ENCODE results near the gene ADGRF1.

The ADGRF1 gene

GRCh38 chr6:47066418-47066817 is 24.3 kb upstream of the ADGRF1 start:
- TF ChIP-seq CTCF (IDR thresholded peaks at IDR 0.05), result no peak
- Mint-ChIP-seq H3K4me3 (no peak overlapping the region), H3K9me3 (peaks cover 32% of the 10 kb centered on the region), H3K27ac (no peak overlapping the region), H3K4me1 (peaks cover 5% of the 10 kb centered on the region), H3K27me3 (ENCODE audit: low read depth, poor library complexity) (peaks cover 8% of the 10 kb centered on the region), H3K36me3 (ENCODE audit: low read depth) (no peaks in the 10 kb centered on the region)
- no peak for DNase-seq

GRCh38 chr6:47064274-47064673 is 22.1 kb upstream of the ADGRF1 start:
- no peak for DNase-seq
- Mint-ChIP-seq H3K27ac (no peak overlapping the region), H3K36me3 (ENCODE audit: low read depth) (no peaks in the 10 kb centered on the region), H3K4me1 (peaks cover 5% of the 10 kb centered on the region), H3K27me3 (ENCODE audit: low read depth, poor library complexity) (peaks cover 9% of the 10 kb centered on the region), H3K9me3 (peaks cover 32% of the 10 kb centered on the region), H3K4me3 (no peak overlapping the region)
- TF ChIP-seq CTCF (IDR thresholded peaks at IDR 0.05), result no peak

GRCh38 chr6:47062346-47062745 is 20.2 kb upstream of the ADGRF1 start:
- TF ChIP-seq CTCF (IDR thresholded peaks at IDR 0.05), result no peak
- H3K27me3 Mint-ChIP-seq (ENCODE audit: low read depth, poor library complexity), result peaks cover 9% of the 10 kb centered on the region

GRCh38 chr6:47061309-47062300 is 19.5 kb upstream of the ADGRF1 start:
- H3K27me3 Mint-ChIP-seq (ENCODE audit: low read depth, poor library complexity), result peaks cover 9% of the 10 kb centered on the region
- no peak for TF ChIP-seq CTCF (IDR thresholded peaks at IDR 0.05)
- H3K4me3 Mint-ChIP-seq, result no peak overlapping the region
- peaks cover 5% of the 10 kb centered on the region for H3K4me1 Mint-ChIP-seq
- H3K9me3 Mint-ChIP-seq, result peaks cover 29% of the 10 kb centered on the region
- no peak for DNase-seq
- no peak overlapping the region for H3K27ac Mint-ChIP-seq
- no peaks in the 10 kb centered on the region for H3K36me3 Mint-ChIP-seq (ENCODE audit: low read depth)

More at GRCh38 chr6:47062346-47062745, 20.2 kb upstream of the ADGRF1 start:
- no peak overlapping the region for H3K27ac Mint-ChIP-seq
- peaks cover 32% of the 10 kb centered on the region for H3K9me3 Mint-ChIP-seq
- DNase-seq, result no peak
- no peak overlapping the region for H3K4me3 Mint-ChIP-seq
- H3K4me1 Mint-ChIP-seq, result peaks cover 5% of the 10 kb centered on the region
- H3K36me3 Mint-ChIP-seq (ENCODE audit: low read depth), result no peaks in the 10 kb centered on the region

- Mint-ChIP-seq H3K27me3 (ENCODE audit: low read depth, poor library complexity) (peaks cover 5% of the 10 kb centered on the region), H3K4me1 (peaks cover 5% of the 10 kb centered on the region), H3K4me3 (no peak overlapping the region), H3K27ac (no peak overlapping the region), H3K36me3 (ENCODE audit: low read depth) (peaks cover 4% of the 10 kb centered on the region), H3K9me3 (peaks cover 18% of the 10 kb centered on the region)
- no peak for DNase-seq
- TF ChIP-seq CTCF (IDR thresholded peaks at IDR 0.05), result no peak
These were observed 17.2 kb upstream of the ADGRF1 start for GRCh38 chr6:47059216-47059885.

All from nephron progenitor cell (in vitro differentiated cells).